GM19025 (cell line): Measurements from ENCODE around the gene ANXA2.

Source experiments
- ATAC-seq: cut with Tn5 transposase; IDR thresholded peaks from one replicate; pipeline ENCODE4 v1.9.1; 2021; ENCODE audit warnings: mild to moderate bottlenecking, low read depth, moderate library complexity; ENCODE audit not compliant: unreplicated experiment

The ANXA2 gene

DNA sequence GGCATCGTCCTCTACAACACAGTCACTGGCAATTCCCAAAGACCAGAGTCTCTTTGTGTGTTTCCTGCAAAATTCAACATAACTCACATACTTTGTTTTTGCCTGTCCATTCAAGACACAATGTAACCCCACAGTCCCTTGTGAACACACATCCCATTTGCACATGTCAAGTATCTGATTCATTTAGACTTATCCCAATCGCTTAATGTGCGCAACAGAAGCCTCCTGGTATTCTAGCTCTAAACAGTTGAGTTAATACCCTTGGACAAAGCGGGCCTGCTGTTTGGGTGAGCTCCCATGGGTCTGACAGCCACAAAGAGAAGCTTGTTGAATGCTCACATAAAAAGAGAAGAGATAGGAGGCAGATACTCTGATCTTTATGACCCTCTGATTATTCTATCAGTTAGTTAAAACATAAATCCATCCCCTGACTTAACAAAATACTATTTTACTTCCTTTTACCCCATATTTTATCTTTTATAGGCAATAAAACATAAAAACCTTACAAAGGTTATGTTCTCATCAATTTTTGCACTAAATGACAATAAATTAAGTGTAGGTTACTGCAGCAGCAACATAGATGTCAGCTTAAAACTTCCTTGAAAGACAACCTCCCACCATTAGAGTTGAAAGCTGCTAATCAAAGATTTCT, 79.4 kb downstream of the ANXA2 start:
- no peak for ATAC-seq

- no peak for ATAC-seq
These were observed 80.8 kb downstream of the ANXA2 start for GRCh38 chr15:60316961-60317360.

DNA sequence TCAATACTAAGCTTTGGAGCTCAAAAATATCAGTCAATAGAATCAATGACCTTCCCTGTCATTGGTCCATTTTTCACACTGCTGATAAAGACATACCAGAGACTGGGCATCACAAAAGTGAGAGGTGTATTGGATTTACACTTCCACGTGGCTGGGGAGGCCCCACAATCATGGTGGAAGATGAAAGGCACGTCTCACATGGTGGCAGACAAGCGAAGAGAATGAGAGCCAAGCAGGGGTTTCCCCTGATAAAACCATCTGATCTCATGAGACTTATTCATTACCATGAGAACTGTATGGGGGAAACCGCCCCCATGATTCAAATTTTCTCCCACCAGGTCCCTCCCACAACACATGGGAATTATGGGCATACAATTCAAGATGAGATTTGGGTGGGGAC, 81.9 kb downstream of the ANXA2 start:
- no peak for ATAC-seq

DNA sequence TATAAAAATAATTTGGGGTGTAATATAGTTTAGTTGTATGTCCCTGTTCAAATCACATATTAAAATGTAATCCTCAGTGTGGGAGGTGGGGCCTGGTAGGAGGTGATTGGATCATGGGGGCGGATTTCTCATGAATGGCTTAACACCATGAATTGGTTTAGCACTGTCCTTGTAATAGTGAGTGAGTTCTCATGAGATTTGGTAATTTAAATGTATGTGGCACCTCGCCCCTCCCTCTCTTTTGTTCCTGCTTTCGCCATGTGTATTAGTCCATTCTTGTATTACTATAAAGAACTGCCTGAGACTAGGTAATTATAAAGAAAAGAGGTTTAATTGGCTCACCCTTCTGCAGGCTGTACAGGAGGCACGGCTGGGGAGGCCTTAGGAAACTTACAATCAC, 83.9 kb downstream of the ANXA2 start:
- ATAC-seq = no peak

DNA sequence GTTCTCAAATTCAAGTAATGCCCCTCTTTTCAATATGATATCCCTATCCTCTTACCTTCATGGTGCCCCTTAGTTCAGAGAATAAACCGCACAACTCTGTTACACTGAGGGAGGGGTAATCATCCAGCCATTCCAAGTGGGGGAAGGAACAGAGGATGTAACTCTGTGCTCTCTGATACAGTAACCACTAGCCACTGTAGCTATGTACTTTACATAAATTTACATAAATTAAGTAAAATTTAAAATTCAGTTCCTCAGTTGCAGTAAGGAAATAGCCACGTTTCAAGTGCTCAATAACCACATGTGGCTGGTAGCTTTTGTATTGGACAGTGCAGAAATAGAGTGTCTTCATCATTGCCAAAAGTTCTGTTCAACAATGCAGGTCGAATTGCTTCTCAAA, 90.8 kb downstream of the ANXA2 start:
- no peak for ATAC-seq

DNA sequence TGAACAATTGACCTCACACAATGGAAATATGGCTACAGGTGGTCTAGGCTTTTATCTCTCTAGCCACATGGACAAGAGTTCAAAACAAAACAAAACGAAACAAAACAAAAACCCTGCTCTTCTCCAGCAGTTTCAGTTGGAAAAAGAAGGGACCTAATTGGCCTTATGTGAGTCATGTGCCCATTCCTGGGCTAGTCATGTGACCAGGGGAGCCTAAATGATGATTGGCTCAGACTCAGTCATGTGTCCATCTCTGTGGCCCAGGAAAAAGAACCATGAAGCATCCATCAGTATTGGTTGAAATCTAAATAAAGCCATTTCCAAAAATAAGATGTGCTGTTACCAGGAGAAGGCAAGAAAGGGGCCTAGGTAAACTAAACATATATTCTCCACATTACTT, 96.8 kb downstream of the ANXA2 start:
- no peak for ATAC-seq

DNA sequence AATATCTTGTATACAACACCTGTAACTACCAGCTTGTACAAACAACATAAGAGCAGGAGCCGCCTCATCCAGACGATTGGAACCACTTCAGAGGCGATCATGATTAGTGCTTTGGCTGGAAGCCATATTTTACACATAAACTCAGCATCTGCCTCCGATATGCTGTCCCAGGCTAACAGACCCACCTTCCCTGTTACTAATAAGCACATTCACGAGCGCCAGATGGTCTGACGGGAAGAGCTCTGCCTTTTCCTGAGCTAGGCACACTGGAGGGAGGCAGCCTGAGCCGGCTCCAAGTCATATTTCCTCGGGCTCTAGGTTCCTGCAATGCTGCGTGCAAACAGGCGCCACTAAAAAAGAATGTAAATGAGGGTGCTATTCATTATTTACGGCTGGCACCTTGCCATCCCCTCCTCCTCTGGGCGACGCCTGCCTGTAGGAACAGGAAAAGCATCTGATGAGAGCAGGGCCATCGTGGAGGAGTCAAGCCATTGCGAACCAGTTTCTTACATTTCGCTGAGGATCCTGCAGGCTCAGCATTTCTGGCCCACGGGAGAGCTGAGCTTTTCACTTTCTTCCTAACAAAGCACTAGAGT, 98.2 kb downstream of the ANXA2 start:
- no peak for ATAC-seq
